GM21786 (cell line): ENCODE measurements around the gene MTF1.
"Not testable (repeated sequence)": the region's sequence is repeated elsewhere in the genome, so short reads cannot be mapped to it uniquely, and the experiment has no call there.

Source experiments
- ATAC-seq: cut with Tn5 transposase; IDR thresholded peaks from one replicate; pipeline ENCODE4 v1.9.1; 2021; ENCODE audit not compliant: unreplicated experiment

Gene MTF1

DNA sequence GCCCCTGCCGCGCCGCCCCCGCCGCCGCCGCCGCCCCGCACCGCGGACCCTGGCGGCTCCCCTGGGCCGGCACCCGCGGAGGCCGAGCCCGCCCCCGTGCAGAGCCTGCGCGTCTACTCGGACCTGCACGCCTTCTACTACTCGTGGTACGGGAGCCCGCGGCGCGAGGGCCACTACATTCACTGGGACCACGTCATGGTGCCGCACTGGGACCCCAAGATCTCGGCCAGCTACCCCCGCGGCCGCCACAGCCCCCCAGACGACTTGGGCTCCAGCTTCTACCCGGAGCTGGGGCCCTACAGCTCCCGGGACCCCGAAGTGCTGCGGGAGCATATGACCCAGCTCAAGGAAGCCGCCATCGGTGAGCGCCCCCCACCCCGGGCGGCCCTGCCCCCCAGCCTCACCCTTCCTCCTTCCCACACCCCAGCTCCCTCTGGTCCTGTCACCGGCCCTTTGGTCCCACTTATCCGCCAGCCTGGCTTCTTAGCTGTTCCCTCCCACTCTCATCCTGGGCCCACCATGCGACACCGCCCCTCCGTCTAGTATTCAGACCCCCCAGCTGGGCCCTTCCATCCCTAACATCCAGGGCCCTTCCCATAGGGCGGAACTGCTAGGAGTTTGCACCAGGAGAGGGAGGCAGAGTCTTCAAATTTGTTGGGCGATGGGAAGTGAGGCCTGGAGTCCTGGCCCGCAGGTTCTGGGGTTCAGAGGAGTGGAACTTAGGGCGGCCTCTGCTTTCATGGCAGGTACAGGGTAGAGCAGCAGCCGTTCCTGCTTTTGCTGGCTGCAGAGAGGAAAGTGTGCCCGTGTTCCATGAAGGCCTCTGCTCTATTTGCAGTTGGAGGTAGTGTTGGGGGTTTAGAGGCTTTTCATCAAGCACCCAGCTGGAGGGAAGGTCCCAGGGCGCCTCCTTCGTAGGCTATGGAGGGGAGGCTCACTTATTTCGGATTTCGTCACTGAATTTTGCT lies 64.7 kb downstream of the MTF1 start:
- no peak for ATAC-seq

- ATAC-seq = no peak
Observed at GRCh38 chr1:37793773-37794371, 65.5 kb downstream of the MTF1 start, which contains the start of gene MANEAL. TSS of gene MANEAL (plus strand) at chr1:37793847. CDS start at chr1:37794183, 336 bp downstream.

DNA sequence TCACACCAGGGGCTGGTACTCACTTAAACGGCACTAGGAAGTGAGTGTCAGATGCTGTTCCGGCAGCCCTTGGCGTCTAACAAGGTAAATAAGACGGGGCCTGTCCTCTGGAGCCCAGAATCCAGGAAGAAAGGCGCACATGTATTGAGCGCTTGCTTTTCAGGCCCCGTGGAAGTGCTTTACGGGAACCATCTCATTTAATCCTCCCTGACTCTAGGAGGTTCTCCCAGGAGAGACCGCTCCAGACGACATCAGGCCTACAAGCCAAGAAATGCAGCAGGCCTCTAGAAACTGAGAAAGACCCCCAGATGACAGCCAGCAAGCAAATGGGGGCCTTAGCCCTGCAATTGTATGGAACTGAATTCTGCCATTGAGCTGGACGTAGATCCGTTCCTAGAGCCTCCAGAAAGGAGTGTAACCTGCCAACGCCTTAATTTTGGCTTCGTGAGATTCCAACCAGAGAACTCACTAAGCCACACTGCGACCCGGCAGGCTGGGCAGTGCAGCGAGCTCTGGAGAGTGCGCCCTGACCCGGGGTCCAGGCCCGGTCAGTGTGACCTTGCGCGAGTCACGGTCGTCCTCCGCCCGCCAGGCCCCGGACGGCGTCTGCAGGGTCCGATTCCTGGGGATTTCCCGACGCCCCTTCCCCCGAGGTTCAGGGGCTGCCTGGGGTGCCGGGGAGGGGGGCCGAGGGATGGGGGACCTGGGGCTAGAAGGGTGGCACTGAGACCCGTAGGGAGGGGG lies 66.3 kb downstream of the MTF1 start:
- no peak for ATAC-seq

DNA sequence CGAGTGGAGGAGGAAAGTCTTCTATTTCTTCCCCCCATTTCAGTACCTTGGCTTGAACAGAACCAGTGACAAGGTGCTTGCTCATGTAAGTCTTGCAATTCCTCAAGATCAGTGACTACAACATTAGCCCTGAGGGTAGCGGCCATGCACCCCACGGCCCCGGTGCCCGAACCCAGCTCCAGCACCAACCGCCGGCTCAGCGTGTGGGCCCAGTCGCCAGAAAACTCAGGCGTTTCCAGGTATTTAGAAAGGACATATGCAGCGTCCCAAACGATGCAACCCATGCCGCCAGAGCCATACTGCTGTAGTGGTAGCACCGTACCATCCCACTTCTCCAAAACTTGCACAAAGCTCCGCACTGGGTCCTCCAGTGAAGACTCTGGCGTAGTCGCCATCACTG lies 76.9 kb downstream of the MTF1 start:
- ATAC-seq = no peak

GRCh38 chr1:37778654-37779053 lies 80.7 kb downstream of the MTF1 start:
- ATAC-seq = no peak

DNA sequence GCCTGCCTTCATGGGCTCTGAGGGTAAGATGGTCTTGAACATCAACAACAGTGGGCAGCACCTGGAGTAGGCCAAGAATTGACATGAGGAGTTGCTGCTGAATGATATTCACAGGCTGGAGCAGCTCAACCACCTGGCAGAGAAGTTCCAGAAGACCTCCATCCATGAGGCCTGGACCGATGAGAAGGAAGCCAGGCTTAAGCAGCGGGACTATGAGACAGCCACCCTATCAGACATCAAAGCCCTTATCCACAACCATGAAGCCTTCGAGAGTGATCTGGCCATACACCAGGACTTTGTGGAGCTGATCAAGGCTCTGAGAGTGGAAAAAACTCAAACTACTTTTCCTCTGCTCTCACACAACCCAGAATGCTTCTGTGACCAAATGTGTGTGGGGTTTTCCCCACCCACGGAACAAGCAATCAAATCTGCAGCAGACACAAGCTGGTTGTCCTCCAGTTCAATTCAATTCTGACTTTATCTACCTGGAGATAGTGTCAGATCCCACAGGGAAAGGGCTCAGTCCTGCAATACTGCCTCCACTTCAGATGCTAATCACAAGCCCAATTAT lies 82.4 kb downstream of the MTF1 start:
- ATAC-seq = no peak

GRCh38 chr1:37771440-37771839 lies 88.0 kb downstream of the MTF1 start:
- ATAC-seq = not testable (repeated sequence)

DNA sequence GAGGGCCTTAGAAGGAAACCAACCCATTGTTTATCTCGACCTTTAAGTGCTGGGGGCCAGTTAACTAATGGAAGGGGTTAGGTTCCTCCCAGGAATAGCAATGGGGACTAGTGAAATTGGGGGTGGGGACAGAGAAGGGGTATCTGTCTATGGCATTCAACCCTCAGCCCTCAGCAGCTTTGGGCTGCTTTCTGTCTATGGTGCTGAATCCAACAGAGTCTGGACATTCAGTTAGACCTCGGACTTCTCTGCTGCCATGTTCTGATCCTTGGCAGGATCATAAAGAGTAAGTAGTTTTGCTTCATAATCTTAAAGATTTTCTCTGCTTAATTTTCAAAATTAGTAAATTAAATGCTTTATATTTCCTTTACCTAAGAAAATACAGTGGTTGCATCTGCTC lies 91.9 kb downstream of the MTF1 start:
- ATAC-seq = no peak

DNA sequence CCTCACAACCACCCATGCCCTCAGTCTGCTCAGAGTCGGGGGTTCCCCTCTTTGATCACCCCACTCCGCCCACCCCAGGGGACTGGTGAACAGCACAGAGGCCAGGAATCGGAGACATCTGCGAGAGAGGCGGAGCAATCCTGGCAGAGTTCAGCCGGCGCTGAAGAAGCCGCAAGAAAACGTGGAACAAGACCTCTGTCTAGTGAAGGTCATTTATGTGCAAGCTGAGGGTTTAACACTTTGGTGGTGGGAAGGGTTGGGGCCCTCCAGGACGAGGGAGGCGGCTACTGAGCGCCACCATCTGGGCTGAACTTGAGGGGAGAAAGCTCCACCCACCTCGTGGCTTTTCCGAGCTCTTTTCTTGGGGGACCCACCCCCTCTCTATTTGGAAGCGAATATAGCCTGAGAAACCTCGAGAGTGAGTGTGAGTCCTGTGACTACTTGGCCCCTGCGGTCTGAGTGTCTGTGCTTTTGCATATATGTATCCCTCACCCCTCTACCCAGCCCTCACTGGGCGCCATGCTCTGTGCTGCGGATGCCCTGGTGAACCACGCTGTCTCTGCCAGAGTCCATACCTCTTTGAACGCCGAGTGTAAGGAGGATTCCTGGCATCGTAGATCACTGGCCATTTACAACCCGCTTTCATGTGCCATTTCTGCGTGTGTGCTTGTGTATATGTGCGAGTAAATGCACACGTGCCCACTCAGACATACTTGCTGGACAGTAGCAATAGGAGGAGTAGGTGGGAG lies 93.3 kb downstream of the MTF1 start:
- no peak for ATAC-seq

DNA sequence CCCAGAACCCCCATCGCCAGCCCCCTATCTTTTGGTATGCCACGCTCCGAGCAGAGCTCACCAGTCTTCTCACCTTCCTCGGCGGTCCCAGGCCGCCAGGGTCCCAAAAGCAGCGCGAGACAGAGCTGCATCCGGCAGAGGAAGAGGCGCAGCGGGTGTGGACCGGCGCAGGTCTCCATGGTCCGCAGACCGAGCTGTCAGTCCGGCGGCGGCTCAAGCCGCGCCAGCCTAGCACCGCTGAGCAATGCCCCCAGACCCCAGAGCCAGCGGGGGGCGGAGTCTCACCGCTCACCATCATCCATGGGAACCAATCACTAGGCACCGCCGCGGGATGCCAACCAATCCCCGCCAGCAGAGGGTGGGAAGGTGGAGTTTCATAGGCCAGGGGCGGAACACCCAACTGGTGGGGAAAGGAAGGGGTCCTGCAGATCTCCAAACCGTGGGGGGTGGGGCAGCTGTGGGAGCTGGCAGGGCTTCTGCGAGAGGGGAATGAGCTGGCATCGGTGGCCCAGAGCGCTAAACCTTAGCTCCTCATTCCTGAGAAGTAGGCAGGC lies 94.4 kb downstream of the MTF1 start, which contains the start of gene EPHA10:
EPHA10 (minus strand) TSS at position 233 of the 554 bp plus-strand sequence; CDS start at position 179, 54 bp downstream.
- ATAC-seq = no peak

GRCh38 chr1:37764414-37764825 lies 95.0 kb downstream of the MTF1 start:
- ATAC-seq = no peak

DNA sequence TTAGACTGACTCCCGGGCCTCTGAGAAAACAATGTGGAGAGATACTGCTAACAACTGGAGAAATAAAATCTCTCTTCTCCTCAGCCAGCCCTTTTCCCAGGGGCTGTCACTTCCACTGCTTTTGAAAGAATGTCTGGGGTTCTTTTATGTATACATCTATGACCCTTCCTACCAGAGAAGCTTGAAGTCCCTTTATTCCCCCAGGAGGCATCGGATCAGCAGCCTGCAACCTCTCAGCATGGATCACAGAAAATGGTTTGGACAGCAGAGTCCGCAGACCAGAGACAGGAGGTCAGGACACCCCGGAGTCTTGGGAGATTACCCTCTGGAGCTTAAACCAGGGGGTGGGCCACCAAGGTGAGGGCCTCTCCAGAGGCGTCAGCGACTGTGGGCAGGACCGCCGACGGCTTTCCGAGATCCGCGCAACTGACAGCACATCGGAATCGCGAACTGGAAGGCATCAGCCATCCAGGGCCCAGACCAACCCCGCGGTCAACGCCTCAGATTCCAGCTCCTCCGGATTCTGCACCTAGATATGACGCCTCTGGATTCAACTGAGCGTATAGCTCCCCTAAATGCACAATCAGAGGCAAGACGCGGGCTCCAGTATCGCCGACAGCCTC lies 95.5 kb downstream of the MTF1 start:
- no peak for ATAC-seq

GRCh38 chr1:37762516-37762915 lies 96.9 kb downstream of the MTF1 start:
- ATAC-seq = no peak

- ATAC-seq = no peak
Observed at GRCh38 chr1:37761416-37762095, 97.8 kb downstream of the MTF1 start.
